LNCAP (cell line): ENCODE data around the gene TMC3.

Experiments
- CTCF ChIP-seq: fragments of 450-650 bp; IDR thresholded peaks from 2 replicates; pipeline ENCODE4 v1.5.1; 2017; ENCODE audit warnings: mild to moderate bottlenecking

The TMC3 gene

GRCh38 chr15:81357180-81357686, 16.8 kb downstream of the TMC3 start:
- no peak for TF ChIP-seq CTCF

GRCh38 chr15:81356252-81356651, 17.8 kb downstream of the TMC3 start:
- TF ChIP-seq CTCF, result no peak

GRCh38 chr15:81351651-81352050, 22.4 kb downstream of the TMC3 start:
- TF ChIP-seq CTCF, result no peak

GRCh38 chr15:81349271-81349670, 24.7 kb downstream of the TMC3 start:
- TF ChIP-seq CTCF, result no peak

GRCh38 chr15:81347910-81348309, 26.1 kb downstream of the TMC3 start:
- no peak for TF ChIP-seq CTCF

- TF ChIP-seq CTCF, result no peak
Observed at GRCh38 chr15:81346611-81347010, 27.4 kb downstream of the TMC3 start.

GRCh38 chr15:81343371-81343770, 30.6 kb downstream of the TMC3 start:
- no peak for TF ChIP-seq CTCF

GRCh38 chr15:81341351-81341750, 32.7 kb downstream of the TMC3 start:
- no peak for TF ChIP-seq CTCF
